Islet precursor cell (in vitro differentiated cells): ENCODE results near the gene SMG1.
A peak's percentile ranks its signal among the peaks of the same experiment; 100 is the strongest.
"Not testable (repeated sequence)": the region's sequence is repeated elsewhere in the genome, so short reads cannot be mapped to it uniquely, and the experiment has no call there.

ENCODE experiments used
- DNase-seq: peaks from one replicate; pipeline ENCODE4 v3.0.0-alpha.2; 2018

SMG1 gene

GRCh38 chr16:18932243-18932987 lies 6.2 kb upstream of the SMG1 start:
- no peak for DNase-seq

DNA sequence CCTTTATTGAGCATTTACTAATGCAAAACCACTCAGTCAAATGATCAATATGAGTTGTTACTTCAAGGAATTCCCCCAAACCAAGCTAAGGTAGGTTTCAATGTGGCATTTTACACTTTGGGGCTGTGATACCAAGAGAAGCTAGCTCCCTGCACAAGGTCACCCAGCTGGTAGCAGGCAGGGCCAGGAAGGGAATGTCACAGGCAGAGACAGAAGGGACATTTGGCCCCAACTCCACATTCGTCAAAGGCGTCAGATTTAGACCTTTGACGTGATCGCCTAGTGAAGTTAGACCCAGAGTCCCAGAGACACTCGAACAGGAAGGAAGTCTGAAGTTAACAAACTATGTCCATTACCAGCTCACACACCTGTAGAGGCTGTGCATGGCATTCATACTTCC lies 5.5 kb upstream of the SMG1 start:
- no peak for DNase-seq

DNA sequence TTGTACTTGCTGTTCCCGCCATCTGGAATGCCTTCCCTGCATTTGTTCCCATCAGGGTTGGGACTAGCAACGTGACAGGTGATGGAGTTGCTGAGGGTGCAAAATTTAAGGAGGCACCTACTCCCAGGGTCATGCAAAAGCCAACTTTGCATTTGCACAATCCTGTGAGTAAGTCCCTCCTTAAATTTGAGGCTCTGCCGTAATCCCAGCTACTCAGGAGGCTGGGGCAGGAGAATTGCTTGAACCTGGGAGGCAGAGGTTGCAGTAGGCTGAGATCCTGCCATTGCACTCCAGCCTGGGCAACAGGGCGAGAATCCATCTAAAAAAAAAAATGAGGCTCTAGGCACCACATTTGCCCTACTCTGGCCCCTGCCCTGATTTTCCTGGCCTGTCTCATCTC lies 3.9 kb upstream of the SMG1 start:
- not testable (repeated sequence) for DNase-seq

- DNase-seq: not testable (repeated sequence)
These were observed 1.9 kb upstream of the SMG1 start for GRCh38 chr16:18928073-18928472.

DNA sequence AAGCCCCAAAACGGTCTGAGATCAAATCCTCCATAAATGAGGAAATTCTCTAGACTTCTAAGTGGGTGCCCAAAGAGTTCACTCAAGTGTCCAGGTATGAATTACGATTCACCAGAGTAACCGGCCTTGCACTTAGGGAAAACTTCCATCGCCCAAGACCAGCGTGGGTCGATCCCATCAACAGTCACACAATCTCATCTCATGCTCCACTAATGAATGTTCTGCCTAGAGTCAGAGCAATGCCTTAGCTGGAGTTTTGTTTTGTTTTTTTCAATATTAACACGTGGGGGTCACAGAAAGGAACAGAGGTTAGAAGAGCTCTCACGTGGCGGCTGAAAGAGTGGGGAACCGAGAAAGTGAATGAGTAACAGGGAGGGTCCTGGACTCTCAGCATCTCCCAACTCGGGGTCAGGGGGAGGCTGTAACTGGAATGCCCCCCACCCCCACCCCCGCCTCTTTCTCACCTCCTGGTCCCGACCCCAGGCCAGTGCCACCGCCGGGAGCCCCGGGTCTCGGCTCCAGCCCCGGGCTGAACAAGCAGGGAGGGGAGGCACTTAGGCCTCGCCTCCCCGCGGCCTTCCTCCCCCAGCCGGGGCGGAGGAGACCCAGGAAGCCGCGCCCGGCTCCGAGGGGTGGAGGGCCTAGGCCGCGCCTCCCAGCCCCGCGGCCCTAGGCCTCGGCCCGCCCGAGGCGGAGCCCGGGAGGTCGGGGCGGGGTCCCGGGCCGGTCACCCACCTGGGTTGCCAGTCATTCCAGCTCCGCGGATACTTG lies 808 bp downstream of the SMG1 start:
- peak; percentile 71 for DNase-seq

DNA sequence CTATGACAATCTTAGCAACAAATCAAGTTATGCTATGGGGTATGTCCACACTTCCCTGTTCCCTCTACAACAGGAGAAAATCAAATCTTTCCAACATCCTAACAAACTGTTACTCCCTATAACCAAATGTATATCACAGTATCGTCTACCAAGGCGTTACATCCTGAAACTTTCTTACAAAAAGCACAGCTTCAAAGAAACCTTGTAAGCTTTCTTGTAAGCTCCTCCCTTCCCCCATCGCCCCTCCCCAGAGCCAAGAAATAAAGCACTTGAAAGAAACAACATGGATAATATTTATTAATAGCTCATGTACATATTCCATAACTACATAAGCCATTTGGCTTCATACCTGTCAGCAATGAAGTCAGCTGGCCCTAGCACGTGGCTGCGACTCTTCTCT lies 2.3 kb downstream of the SMG1 start:
- DNase-seq: not testable (repeated sequence)

- not testable (repeated sequence) for DNase-seq
These were observed 3.1 kb downstream of the SMG1 start for GRCh38 chr16:18923124-18923523.

DNA sequence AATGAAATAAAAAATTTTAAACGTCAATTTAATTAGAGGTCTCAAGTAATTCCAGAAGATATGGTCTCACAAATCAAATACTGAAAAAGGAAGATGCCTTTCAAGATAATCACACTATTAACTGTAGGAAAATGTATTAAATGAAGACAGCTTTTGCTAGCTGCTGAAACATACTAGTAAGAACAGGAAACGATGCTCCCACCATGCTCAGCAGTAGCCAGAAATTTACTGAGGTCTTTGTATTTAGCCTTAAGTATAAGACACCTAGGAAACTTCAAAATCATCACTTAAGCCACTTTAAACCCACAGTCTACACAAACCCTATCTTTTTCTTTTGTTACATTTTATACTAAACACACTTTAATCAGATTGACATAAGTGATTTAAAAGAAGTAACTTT lies 16.6 kb downstream of the SMG1 start:
- DNase-seq: not testable (repeated sequence)

DNA sequence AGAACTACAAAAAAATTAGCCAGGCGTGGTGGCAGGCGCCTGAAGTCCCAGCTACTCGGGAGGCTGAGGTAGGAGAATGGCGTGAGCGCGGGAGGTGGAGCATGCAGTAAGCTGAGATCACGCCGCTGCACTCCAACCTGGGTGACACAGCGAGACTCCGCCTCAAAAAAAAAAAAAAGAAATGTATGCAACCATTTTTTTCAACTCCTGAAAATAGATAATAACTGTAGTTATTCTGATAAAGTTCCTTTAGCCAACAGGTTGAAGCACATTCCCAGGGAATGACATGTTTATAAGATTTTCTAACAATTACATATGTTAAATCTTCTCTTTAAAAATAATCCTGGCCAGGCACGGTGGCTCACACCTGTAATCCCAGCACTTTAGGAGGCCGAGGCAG lies 17.5 kb downstream of the SMG1 start:
- DNase-seq: not testable (repeated sequence)

DNA sequence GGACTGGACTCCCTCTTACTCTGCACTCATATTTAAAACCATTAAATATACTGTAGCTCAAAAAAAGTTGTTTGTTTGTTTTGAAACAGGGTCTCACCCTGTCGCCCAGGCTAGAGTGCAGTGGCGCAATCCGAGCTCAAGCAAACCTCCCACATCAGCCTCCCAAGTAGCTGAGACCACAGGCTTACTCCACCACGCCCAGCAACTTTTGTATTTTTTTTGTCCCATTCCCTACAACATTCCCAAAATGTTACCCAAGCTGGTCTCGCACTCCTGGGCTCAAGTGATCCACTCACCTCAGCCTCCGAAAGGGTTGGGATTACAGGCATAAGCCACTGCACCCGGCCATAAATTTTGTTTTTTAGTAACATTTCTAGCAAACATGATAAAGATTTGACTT lies 23.4 kb downstream of the SMG1 start:
- DNase-seq: not testable (repeated sequence)

DNA sequence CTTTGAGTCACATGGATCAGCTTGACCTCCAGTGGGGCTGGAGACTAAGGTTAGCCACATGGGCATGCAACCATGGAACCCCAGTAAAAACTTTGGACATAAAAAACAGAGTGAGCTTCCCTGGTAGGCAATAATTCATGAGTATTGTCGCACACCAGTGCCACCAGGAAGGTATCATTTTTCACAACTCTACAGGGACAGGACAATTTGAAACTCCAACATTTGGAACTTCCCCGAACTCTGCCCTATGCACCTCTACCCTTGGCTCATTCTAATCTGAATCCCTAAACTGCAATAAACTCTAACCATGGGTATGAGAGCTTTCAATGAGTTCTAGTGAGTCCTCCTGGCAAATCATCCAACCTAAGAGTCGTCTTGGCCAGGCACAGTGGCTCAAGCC lies 24.2 kb downstream of the SMG1 start:
- not testable (repeated sequence) for DNase-seq

DNA sequence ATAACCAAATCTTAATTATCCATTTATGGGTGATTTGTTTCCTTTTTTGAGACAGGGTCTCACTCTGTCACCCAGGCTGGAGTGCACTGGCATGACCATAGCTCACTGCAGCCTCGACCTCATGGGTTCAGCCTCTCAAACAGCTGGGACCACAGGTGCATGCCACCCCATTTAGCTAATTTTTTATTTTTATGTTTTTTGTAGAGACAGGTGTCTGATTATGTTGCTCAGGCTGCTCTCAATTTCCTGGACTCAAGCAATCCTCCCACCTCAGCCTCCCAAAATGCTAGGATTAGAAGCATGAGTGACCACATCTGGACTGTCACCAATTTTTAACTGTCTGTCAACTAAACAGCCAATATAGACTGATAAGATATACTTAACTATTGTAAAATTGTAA lies 25.0 kb downstream of the SMG1 start:
- DNase-seq: not testable (repeated sequence)

GRCh38 chr16:18884456-18884855 lies 41.8 kb downstream of the SMG1 start:
- DNase-seq: not testable (repeated sequence)

- not testable (repeated sequence) for DNase-seq
These were observed 48.5 kb downstream of the SMG1 start for GRCh38 chr16:18877734-18878133.

DNA sequence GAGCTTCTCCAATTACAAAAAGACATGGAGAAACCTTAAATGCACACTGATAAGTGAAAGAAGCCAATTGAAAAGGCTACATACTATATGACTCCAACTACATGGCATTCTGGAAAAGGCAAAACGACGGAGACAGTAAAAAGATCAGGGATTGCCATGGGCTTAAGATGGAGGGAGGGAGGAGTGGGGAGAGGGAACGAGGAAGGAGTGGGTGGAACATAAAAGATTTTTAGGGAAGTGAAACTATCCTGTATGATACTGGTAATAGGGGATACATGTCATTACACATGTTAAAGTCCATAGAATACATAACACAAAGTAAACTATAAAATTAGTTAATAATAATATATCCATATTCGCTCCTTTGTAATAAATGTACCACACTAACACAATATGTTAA lies 48.9 kb downstream of the SMG1 start:
- DNase-seq: not testable (repeated sequence)

- DNase-seq: not testable (repeated sequence)
These were observed 49.9 kb downstream of the SMG1 start for GRCh38 chr16:18876301-18876700.

- not testable (repeated sequence) for DNase-seq
These were observed 57.0 kb downstream of the SMG1 start for GRCh38 chr16:18869043-18869771.

DNA sequence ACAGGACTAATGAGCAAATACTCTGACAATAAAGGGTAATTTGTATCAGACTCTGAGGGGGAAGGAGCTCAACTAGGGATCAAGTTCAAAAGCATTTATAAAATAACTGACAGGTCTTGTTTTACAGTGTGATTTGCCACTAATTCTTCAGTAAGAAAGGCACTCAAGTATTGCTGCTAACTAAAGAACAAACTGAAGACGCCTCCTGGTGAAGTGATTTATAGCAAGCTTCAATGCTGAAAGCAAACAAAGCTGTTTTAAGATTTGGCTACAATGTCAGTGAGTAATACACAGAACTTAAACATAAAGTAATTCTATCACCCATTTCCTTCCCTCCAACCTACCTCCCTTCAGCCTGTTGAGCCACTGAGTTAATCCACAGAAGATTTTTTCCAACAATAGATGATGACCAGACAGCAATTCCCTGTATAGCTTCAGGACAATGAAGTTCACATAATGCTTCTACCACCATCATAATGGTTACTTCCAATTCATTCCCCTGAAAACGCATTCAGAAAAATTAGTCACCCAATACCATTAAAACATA lies 59.9 kb downstream of the SMG1 start:
- not testable (repeated sequence) for DNase-seq

- DNase-seq: not testable (repeated sequence)
These were observed 63.3 kb downstream of the SMG1 start for GRCh38 chr16:18862891-18863290.

DNA sequence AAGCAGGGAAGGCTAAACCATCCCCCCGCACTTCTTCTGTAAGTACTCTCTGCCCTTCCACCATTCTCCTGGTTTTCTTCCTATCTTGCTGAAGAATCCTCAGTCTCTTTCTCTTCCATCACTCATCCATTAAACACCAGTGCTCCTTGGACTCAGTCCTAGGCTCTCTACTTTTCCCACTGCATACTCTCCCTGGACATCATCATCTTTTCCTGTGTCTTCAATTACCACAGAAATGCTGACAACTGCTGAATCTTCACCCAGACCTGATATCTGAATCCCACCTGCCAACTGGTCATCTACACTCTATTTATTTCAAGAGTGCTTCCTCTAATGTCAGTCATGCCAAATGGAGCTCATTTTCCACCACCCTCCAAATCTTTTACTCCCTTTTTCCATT lies 71.0 kb downstream of the SMG1 start:
- no peak for DNase-seq

DNA sequence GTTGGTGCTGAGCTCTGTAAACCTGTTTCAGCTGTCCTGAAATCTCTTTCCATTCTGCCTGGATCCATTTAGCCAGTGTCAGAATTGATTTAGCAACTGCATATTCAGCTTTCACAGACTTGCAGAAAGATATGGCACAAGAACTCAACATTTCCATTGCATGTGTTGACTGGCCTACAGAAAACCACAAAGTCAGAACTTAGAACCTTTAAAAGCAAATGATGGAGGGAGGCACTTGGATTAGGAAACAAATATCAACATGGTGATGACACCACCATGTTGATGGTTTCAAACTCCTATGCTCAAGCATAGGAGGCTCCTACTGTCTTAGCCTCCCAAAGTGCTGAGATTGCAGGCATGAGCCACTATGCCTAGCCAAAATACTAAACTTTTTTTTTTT lies 72.5 kb downstream of the SMG1 start:
- no peak for DNase-seq

- DNase-seq: no peak
These were observed 73.6 kb downstream of the SMG1 start for GRCh38 chr16:18852647-18853046.

- no peak for DNase-seq
These were observed 79.8 kb downstream of the SMG1 start for GRCh38 chr16:18846416-18846815.
